GM19395 (cell line): ENCODE data around the gene ERBIN.
A peak's percentile ranks its signal among the peaks of the same experiment; 100 is the strongest.
"Not testable (repeated sequence)": the region's sequence is repeated elsewhere in the genome, so short reads cannot be mapped to it uniquely, and the experiment has no call there.

Source experiments
- ATAC-seq: cut with Tn5 transposase; IDR thresholded peaks from one replicate; pipeline ENCODE4 v1.9.1; 2021; ENCODE audit warnings: mild to moderate bottlenecking, moderate library complexity; ENCODE audit not compliant: unreplicated experiment

Gene ERBIN

GRCh38 chr5:65914641-65915196 lies 11.7 kb upstream of the ERBIN start:
- ATAC-seq = no peak

DNA sequence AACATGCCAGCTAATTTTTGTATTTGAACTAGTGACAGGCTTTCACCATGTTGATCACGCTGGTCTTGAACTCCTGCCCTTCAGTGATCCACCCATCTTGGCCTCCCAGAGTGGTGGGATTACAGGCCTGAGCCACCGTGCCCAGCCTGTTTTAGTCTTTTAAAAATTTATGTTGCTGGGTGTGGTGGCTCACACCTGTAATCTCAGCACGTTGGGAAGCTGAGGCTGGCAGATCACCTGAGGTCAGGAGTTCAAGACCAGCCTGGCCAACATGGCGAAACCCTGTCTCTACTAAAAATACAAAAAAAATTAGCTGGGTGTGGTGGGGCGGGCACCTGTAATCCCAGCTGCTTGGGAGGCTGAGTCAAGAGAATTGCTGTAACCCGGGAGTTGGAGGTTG lies 10.7 kb upstream of the ERBIN start:
- not testable (repeated sequence) for ATAC-seq

DNA sequence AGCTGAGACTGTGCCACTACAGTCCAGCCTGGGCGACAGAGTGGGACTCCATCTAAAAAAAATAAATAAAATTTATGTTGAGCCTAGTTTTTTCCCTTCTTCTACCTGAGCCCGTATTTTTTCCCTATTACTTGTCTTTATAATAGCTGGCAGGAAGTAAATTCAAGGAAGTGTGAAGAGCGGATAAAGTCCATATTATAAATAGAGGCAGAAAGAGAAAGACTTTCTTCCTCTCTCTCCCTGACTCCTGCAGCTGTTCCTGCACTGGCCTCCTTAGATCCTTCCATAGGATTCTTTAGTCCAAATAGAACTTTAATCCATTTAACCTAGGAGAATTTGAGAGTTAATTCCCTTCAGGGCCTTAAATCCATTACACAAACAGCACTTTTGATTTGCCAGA lies 10.3 kb upstream of the ERBIN start:
- no peak for ATAC-seq

DNA sequence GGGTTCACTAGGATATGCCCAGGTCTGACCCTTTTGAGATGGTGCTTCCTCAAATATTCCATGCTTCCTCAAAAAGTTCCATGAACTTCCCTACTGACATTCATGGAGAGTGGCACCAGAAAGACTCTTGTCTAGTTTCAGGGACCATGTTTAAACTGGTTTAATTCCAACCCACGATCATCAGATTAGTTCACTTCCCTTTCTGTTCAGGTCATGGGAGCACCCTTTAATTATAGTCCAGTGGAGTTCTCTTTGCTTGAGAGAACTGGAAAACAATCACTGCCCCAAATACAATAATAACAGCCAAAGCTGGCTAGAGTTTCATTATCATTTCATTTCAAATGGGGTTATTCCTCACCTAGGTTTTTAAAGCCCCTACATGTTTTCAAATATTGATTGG lies 9.7 kb upstream of the ERBIN start:
- ATAC-seq = no peak

GRCh38 chr5:65919773-65920172 lies 6.6 kb upstream of the ERBIN start:
- no peak for ATAC-seq

DNA sequence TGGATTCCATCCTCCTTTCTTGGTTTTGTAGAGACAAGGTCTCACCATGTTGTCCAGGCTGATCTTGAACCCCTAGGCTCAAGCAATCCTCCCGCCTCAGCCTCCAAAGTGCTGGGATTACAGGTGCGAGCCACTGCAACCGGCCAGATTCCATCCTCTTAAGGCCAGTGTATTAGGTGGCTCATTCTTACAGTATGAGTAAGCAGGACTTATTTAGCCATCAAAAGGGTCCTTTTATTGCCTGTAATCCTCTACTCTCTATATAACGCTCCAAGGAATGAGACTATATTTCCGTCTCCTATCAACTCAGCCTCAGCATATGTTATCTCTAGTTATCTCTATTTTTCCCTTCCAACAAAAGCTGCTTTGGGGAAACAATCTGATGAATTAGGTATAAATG lies 3.0 kb upstream of the ERBIN start:
- ATAC-seq = no peak

- peak; percentile 9 for ATAC-seq
Observed at GRCh38 chr5:65924366-65925043, 1.9 kb upstream of the ERBIN start.

GRCh38 chr5:65925044-65925600 lies 1.3 kb upstream of the ERBIN start:
- ATAC-seq = peak; percentile 67

DNA sequence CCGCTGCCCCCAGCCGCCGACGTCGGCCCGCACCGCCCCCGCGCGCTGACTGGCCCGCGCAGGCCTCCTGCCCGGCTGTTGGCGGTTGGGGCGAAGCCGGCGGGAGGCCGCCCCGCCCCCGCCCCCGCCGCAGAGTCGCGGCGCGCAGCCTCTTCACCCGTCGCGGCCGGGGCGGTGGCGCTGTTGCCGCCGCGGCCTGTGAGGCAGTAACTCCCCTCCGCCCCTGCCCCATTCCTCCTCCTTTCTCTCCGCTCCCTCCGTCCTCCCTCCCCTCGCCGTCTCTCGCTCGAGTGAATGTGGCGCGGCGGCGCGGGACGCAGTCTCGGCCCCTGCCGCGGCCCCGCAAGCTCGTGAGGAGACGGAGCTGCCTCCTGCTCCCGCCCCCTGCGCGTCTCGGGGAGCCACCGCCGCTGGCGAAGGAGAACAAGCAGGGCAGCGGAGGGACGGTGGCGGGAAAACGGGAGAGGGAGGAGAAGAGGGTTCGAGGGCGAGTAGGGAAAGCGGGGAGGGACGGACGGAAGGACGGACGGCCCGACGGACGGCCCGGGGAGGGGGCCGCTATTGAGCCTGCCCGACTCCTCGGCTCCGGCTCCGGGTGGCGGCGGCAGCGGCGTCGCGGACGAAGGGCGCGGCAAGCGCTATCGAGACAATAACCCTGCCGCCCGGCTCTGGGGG lies 637 bp upstream of the ERBIN start:
- ATAC-seq = peak; percentile 66

DNA sequence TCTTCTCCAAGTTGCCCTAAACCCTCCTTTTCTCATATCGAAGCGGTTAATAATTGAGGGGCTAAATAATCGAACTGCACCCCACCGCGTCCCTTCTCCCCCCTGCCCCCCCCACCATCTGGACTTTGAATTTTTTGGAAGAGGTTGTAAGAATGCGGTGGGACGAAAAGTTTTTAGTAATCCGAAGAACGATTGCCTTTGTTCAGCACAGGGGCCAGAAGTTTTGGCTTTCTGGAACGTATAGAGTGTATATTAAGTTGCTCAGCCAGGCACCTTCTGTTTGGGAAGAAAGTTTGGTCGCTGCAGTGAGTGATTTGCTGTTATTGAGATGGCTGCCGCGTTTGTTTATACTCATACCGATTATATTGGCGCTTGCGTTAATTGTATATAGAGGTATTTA lies 518 bp downstream of the ERBIN start:
- ATAC-seq = no peak

DNA sequence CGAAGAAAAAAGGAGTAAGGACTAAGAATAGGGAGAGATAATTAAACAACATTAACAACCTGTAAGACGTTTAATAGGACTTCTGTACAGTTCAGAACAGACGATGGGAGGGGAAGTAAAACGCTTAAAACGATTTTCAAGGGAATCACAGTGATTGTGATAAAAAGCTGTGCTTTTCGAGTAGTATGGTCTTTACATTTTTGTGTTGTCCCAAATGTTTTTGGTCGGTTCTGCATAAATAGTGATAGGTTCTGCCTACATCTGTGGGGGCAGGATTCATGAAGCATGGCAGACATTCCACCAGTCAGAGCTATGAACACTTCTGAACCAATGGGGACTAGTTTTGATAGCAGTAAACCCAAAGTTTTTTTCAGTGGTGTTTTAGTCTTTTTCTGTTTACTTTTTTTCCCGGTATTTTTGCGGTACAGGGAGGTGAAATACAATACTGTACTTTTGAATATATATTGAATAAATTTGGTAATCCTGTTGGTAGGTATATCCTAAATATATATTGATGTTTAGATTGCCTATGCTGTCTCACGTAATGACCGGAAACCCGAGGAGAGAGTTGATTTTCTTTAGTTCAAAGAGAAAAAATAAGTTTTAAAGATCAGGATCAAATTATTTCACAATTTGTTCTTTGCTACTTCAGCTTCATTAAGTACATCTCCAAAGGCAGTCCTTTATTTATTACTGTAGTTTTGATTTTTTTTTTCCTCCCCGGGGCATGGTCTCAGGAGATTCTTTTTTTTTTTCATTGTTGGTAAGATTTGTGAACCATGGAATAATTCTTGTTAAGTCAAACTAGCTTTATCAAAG lies 1.3 kb downstream of the ERBIN start:
- no peak for ATAC-seq

GRCh38 chr5:65928322-65928752 lies 2.0 kb downstream of the ERBIN start:
- ATAC-seq = no peak

GRCh38 chr5:65928860-65929259 lies 2.5 kb downstream of the ERBIN start:
- no peak for ATAC-seq

- ATAC-seq = no peak
Observed at GRCh38 chr5:65932676-65933075, 6.3 kb downstream of the ERBIN start.

DNA sequence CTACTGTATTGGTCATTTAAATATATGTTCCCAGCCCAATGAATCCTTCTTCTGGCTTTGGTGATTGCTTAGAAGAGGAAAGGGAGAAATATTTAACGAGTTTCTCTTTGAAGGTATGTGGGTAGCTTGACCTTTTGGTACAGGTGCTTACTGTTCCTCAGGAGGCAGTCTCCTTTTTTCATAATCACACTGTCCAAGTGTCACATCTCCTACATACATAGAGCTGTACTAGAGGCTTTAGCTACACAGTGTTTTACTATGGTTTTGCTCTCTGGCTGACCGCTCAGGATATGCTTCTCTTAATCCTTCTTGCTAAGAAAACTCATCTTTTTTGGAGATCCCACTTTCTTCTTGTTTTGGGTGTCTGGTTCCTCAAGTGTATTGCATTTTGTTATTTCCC lies 6.9 kb downstream of the ERBIN start:
- ATAC-seq = no peak

GRCh38 chr5:65938256-65938655 lies 11.9 kb downstream of the ERBIN start:
- peak; percentile 93 for ATAC-seq

DNA sequence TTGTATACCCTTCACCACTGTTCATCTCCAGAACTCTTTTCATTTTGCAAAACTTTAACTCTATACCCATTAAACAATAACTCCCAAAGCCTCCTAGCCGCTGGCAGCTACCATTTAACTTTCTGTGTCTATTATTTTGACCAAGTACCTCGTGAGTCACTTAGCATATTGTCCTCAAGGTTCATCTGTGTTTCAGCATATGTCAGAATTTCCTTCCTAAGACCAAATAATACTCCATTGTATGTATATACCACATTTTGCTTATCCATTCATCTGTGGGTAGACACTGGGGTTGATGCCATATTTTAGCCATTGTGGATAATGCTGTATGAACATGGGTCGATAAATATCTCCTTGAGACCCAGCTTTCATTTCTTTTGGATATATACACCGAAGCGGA lies 17.4 kb downstream of the ERBIN start:
- ATAC-seq = no peak

GRCh38 chr5:65946198-65946745 lies 19.9 kb downstream of the ERBIN start:
- no peak for ATAC-seq

DNA sequence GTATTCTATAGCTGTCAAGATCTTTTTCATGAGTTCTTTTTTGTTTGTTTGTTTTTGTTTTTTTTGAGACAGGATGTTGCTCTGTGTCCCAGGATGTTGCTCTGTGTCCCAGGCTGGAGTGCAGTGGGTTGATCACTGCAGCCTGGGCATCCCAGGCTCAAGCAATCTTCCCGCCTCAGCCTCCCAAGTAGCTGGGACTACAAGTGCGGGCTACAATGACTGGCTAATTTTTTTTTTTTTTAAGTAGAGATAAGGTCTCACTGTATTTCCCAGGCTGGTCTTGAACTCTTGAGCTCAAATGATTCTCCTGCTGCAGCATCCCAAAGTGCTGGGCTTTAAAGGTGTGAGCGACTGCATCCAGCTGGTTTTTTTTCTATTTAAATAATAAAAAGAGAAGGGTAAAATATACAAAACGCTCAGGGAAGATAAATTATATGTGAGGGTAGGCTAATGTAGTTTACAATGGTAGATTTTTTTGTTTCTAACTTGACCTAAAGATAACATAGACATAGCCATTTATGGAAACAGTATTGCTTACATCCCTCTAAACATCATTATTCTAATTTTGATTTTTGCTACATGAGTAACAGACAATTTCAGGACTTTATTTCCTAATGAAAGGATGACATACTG lies 21.9 kb downstream of the ERBIN start:
- ATAC-seq = no peak

DNA sequence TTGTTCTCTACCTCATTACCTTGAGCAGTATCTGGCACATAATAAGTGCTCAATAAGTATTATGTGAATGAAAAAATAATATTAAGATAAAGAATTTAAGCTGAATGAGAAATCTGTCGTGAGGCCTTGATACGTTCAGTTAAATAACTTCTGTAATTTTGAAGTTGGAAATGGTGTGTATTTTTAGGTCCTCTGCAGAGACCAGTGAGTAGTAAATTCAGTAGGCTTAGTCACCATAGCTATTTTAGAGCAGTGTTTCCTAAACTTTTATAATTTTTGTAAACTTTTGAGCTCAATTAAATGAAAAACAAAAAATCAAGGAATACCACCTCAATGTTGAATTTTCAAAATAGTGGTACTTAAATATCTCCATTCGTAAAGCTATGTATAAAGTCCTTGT lies 25.0 kb downstream of the ERBIN start:
- ATAC-seq = no peak
